HepG2 (cell line): Measurements from ENCODE around the gene SYNGR1. TPM values are rescaled to one million over a fixed set of nuclear protein-coding genes. Genes with fewer than 3 reads are reported as not detected.
A peak's percentile ranks its signal among the peaks of the same experiment; 100 is the strongest.

Experiments used
- ATAC-seq: fragments of 200-7000 bp; cut with Tn5 transposase; 3 replicates; pipeline ENCODE4 v1.9.1; 2020; ENCODE audit warnings: mild to moderate bottlenecking, moderate library complexity
- Bru-seq: library from RNA; stranded (reverse); fragments of 400-500 nt; gene quantifications from one replicate; lab custom pipeline; 2021; lab: Mats Ljungman, UMichigan
- BruChase-seq, 2 experiments: library from RNA; stranded (reverse); fragments of 400-500 nt; gene quantifications; one replicate each; lab custom pipeline; 2021; lab: Mats Ljungman, UMichigan
- BruUV-seq: library from RNA; stranded (reverse); fragments of 400-500 nt; replicated peaks from 2 replicates; lab custom pipeline; 2021; lab: Mats Ljungman, UMichigan
- CTCF ChIA-PET: fragments of 300-600 bp; formaldehyde crosslinking; extraction: SDS; loops from one replicate; lab custom pipeline; 2021; ENCODE audit warnings: low total read pairs, inconsistent platforms, low intra/inter-chr PET ratio; lab: Yijun Ruan, JAX
- POLR2A ChIA-PET: fragments of 350-600 bp; sonication (Branson Sonifier 250); formaldehyde crosslinking; loops from one replicate; lab custom pipeline; 2020; ENCODE audit warnings: antibody characterized with exemption, inconsistent platforms; lab: Yijun Ruan, JAX
- DNase-seq: peaks from one replicate; pipeline ENCODE4 v3.0.0-alpha.2; 2015; ENCODE audit warnings: low spot score
- FAIRE-seq: peaks from 3 replicates; lab custom pipeline; 2011; peaks lifted over from hg19 to GRCh38; lab: Jason Lieb, UNC
- H2AFZ ChIP-seq: one replicate; pipeline ENCODE4 v1.6.1; 2011; ENCODE audit warnings: low read length, inconsistent platforms
- H3K27ac ChIP-seq: fragments of 300-600 bp; 3 replicates; pipeline ENCODE4 v1.8.0; 2011; ENCODE audit warnings: mixed run types, mild to moderate bottlenecking, mixed read lengths, low read length, inconsistent platforms; ENCODE audit not compliant: insufficient read depth; ENCODE audit errors: extremely low read length
- H3K27me3 ChIP-seq, 2 experiments: fragments of 200-600 bp in 1 of 2; 2 replicates in 1 of 2; 3 replicates in 1 of 2; pipeline versions ENCODE4 v1.6.0 to v1.8.0; 2011; ENCODE audit warnings: low read length in 2 of 2, mild to moderate bottlenecking in 2 of 2, moderate library complexity in 2 of 2, inconsistent platforms in 1 of 2; ENCODE audit not compliant: insufficient read depth in 2 of 2, control insufficient read depth in 1 of 2
- H3K36me3 ChIP-seq, 2 experiments: fragments of 200-600 bp in 1 of 2; replicated peaks in 1 of 2; 2 replicates in 1 of 2; 3 replicates in 1 of 2; pipeline versions ENCODE4 v1.5.1 to v1.8.0; 2011; ENCODE audit warnings: low read length in 2 of 2, inconsistent platforms in 1 of 2; ENCODE audit not compliant: insufficient read depth in 2 of 2, control insufficient read depth in 1 of 2
- H3K4me1 ChIP-seq: 2 replicates; pipeline ENCODE4 v1.5.1; 2012; ENCODE audit warnings: low read length, inconsistent platforms; ENCODE audit not compliant: insufficient read depth
- H3K4me2 ChIP-seq: 2 replicates; pipeline ENCODE4 v1.6.0; 2011; ENCODE audit warnings: low read depth, low read length, inconsistent platforms
- H3K4me3 ChIP-seq, 3 experiments: fragments of 200-600 bp in 1 of 3; sonication (generic), shearing (Covaris generic) in 1 of 3; replicated peaks in 1 of 3; 2 replicates each; pipeline ENCODE4 v1.5.1; 2011 to 2016; ENCODE audit warnings: low read length in 3 of 3, inconsistent platforms in 2 of 3, low read depth in 2 of 3, mild to moderate bottlenecking in 2 of 3, control low read depth in 1 of 3, mixed read lengths in 1 of 3; ENCODE audit not compliant: insufficient read depth in 1 of 3
- H3K79me2 ChIP-seq: one replicate; pipeline ENCODE4 v1.6.1; 2011; ENCODE audit warnings: low read length, inconsistent platforms; ENCODE audit not compliant: insufficient read depth
- H3K9ac ChIP-seq: 2 replicates; pipeline ENCODE4 v1.6.0; 2011; ENCODE audit warnings: mild to moderate bottlenecking, low read depth, low read length, inconsistent platforms; ENCODE audit not compliant: insufficient read depth
- H3K9me3 ChIP-seq: 2 replicates; pipeline ENCODE4 v1.5.1; 2012; ENCODE audit warnings: mild to moderate bottlenecking, low read length
- H4K20me1 ChIP-seq: 2 replicates; pipeline ENCODE4 v1.6.0; 2011; ENCODE audit warnings: inconsistent platforms, mild to moderate bottlenecking, low read length, moderate library complexity; ENCODE audit not compliant: insufficient read depth
- ASH2L ChIP-seq: fragments of 300-600, 200-600 bp; sonication (generic); IDR thresholded peaks from 2 replicates; pipeline ENCODE4 v1.7.0; 2017; ENCODE audit warnings: low read depth, mild to moderate bottlenecking, moderate library complexity, mixed read lengths, low read length; ENCODE audit not compliant: insufficient read length
- CCAR2 ChIP-seq: fragments of 200-400 bp; formaldehyde crosslinking; optimal IDR thresholded peaks from 2 replicates; pipeline ENCODE3; 2018; ENCODE audit warnings: low read depth, mild to moderate bottlenecking, low read length, moderate library complexity
- CSRNP1 ChIP-seq: sonication (generic); formaldehyde crosslinking; IDR thresholded peaks from 2 replicates; pipeline ENCODE4 v1.8.1; 2023; ENCODE audit warnings: mild to moderate bottlenecking, missing genetic modification reagents
- DDIT3 ChIP-seq: sonication (generic); formaldehyde crosslinking; IDR thresholded peaks from 2 replicates; pipeline ENCODE4 v1.4.0; 2020; ENCODE audit warnings: mild to moderate bottlenecking, missing genetic modification reagents
- EZH2 ChIP-seq: conservative IDR thresholded peaks from 2 replicates; pipeline ENCODE4 v1.6.1; 2012; ENCODE audit warnings: mild to moderate bottlenecking, low read depth, low read length, moderate library complexity
- FOXA1 ChIP-seq, 2 experiments: fragments of 450-650 bp in 1 of 2; sonication (generic) in 1 of 2; formaldehyde crosslinking in 1 of 2; IDR thresholded peaks; 2 replicates each; pipeline versions ENCODE4 v1.4.0 to v1.6.1; 2016 to 2020; ENCODE audit warnings: missing genetic modification reagents in 1 of 2
- HNF1B ChIP-seq: sonication (generic); formaldehyde crosslinking; IDR thresholded peaks from 2 replicates; pipeline ENCODE4 v1.5.1; 2020; ENCODE audit warnings: mild to moderate bottlenecking, moderate library complexity, missing genetic modification reagents
- NCOA1 ChIP-seq: sonication (generic); formaldehyde crosslinking; IDR thresholded peaks from 2 replicates; pipeline ENCODE4 v1.9.0; 2021; ENCODE audit warnings: missing genetic modification reagents
- NCOA5 ChIP-seq: sonication (generic); formaldehyde crosslinking; IDR thresholded peaks from 2 replicates; pipeline ENCODE4 v1.4.0; 2020; ENCODE audit warnings: missing genetic modification reagents
- SMARCE1 ChIP-seq: fragments of 450-650 bp; IDR thresholded peaks from 2 replicates; pipeline ENCODE4 v1.6.1; 2017; ENCODE audit warnings: borderline replicate concordance
- ZEB1 ChIP-seq: IDR thresholded peaks from 2 replicates; pipeline ENCODE4 v1.6.1; 2012; ENCODE audit warnings: mild to moderate bottlenecking, low read depth, inconsistent platforms; ENCODE audit not compliant: insufficient replicate concordance
- ZMYM2 ChIP-seq: sonication (generic); formaldehyde crosslinking; IDR thresholded peaks from 2 replicates; pipeline ENCODE4 v1.8.0; 2022; ENCODE audit warnings: mild to moderate bottlenecking, missing genetic modification reagents
- ZMYM3 ChIP-seq: sonication (generic); formaldehyde crosslinking; IDR thresholded peaks from 2 replicates; pipeline ENCODE4 v1.5.1; 2020; ENCODE audit warnings: mild to moderate bottlenecking, missing genetic modification reagents
- WGBS: methylation state at CpG from one replicate; pipeline ENCODE4 v1.1.6; 2017; ENCODE audit warnings: low lambda C conversion rate; 5-methylcytosine and 5-hydroxymethylcytosine counted together
- in situ Hi-C: cut with HindIII; loops from 2 replicates; pipeline ENCODE4 v1.10.0; 2017; ENCODE audit warnings: low pct_unique_long_range_greater_than_20kb; ENCODE audit not compliant: extremely low pct_ligation_motif_present
- intact Hi-C: fragments of 100-400 bp; cut with micrococcal nuclease; formaldehyde crosslinking; loops from one replicate; pipeline ENCODE4 v1.10.0; 2022; ENCODE audit not compliant: unreplicated experiment
- long read RNA-seq, 2 experiments: library from RNA in 1 of 2; library from polyadenylated mRNA in 1 of 2; stranded (forward) in 1 of 2; unstranded in 1 of 2; transcript quantifications; one replicate each; pipeline ENCODE4 v2.0.0, GENCODE V29; 2019 to 2022
- polyA minus RNA-seq, 3 experiments: library from RNA; depleted of rRNA, polyadenylated mRNA; stranded (reverse); fragments of >200 nt; gene quantifications; 2 replicates each; pipeline ENCODE4 v1.2.3, GENCODE V29; 2011; ENCODE audit warnings: low replicate concordance in 1 of 3
- polyA plus RNA-seq, 8 experiments: library from polyadenylated mRNA; depleted of rRNA in 3 of 8; stranded (reverse) in 7 of 8; unstranded in 1 of 8; fragments of >200 nt; fragmentation: Illumina TruSeq in 4 of 8; extraction: Trizol in 4 of 8; gene quantifications; 2 replicates each; pipeline versions ENCODE4 v1.2.1 to v1.2.3, GENCODE V29; 2011 to 2016; ENCODE audit warnings: low read depth in 4 of 8, missing spikeins in 1 of 8, mixed read lengths in 1 of 8; ENCODE audit not compliant: insufficient read depth in 1 of 8
- total RNA-seq, 5 experiments: library from RNA; depleted of rRNA; stranded (reverse); fragments of >200 nt; fragmentation: Illumina TruSeq; extraction: Trizol; gene quantifications; 2 replicates each; pipeline ENCODE4 v1.2.3, GENCODE V29; 2016; ENCODE audit warnings: low read depth in 1 of 5

Gene SYNGR1, protein sequence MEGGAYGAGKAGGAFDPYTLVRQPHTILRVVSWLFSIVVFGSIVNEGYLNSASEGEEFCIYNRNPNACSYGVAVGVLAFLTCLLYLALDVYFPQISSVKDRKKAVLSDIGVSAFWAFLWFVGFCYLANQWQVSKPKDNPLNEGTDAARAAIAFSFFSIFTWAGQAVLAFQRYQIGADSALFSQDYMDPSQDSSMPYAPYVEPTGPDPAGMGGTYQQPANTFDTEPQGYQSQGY
- total RNA-seq (2016; rRNA removed; fragmentation: Illumina TruSeq; extraction: Trizol), result 0.27 TPM in 1 of 2 replicates, not detected in the other
- total RNA-seq (2016; cell fraction: cytosol; rRNA removed; fragmentation: Illumina TruSeq; extraction: Trizol; ENCODE audit: low read depth), result 0.71 TPM in 2 replicates
- total RNA-seq (2016; cell fraction: insoluble cytoplasmic fraction; rRNA removed; fragmentation: Illumina TruSeq; extraction: Trizol), result 0.21 and 0.39 TPM in 2 replicates
- total RNA-seq (2016; cell fraction: membrane; rRNA removed; fragmentation: Illumina TruSeq; extraction: Trizol), result 0.19 and 0.48 TPM in 2 replicates
- 0.25 TPM in 1 of 2 replicates, not detected in the other for total RNA-seq (2016; cell fraction: nucleus; rRNA removed; fragmentation: Illumina TruSeq; extraction: Trizol)
- polyA plus RNA-seq (2011; rRNA removed), result 2.7 and 3.3 TPM in 2 replicates
- polyA plus RNA-seq (2011; cell fraction: cytosol; rRNA removed), result 2.1 and 3.4 TPM in 2 replicates
- 4.6 and 7.5 TPM in 2 replicates for polyA plus RNA-seq (2011; cell fraction: nucleus; rRNA removed)
- 2.1 and 2.8 TPM in 2 replicates for polyA plus RNA-seq (2012)
- 1.6 and 1.8 TPM in 2 replicates for polyA plus RNA-seq (2016; cell fraction: cytosol; fragmentation: Illumina TruSeq; extraction: Trizol; ENCODE audit: low read depth)
- 0.53 and 1.0 TPM in 2 replicates for polyA plus RNA-seq (2016; cell fraction: insoluble cytoplasmic fraction; fragmentation: Illumina TruSeq; extraction: Trizol; ENCODE audit: low read depth)
- 0.81 and 1.6 TPM in 2 replicates for polyA plus RNA-seq (2016; cell fraction: membrane; fragmentation: Illumina TruSeq; extraction: Trizol; ENCODE audit: low read depth)
- polyA plus RNA-seq (2016; cell fraction: nucleus; fragmentation: Illumina TruSeq; extraction: Trizol; ENCODE audit: insufficient read depth, low read depth), result 1.7 and 2.3 TPM in 2 replicates
- 0.82 and 3.0 TPM in 2 replicates for polyA minus RNA-seq (2011; rRNA and poly(A)+ RNA removed; ENCODE audit: low replicate concordance)
- polyA minus RNA-seq (2011; cell fraction: cytosol; rRNA and poly(A)+ RNA removed), result 1.2 TPM in 1 of 2 replicates, not detected in the other
- polyA minus RNA-seq (2011; cell fraction: nucleus; rRNA and poly(A)+ RNA removed), result 0.77 and 1.6 TPM in 2 replicates
- percentile 22 among the genes with signal in this experiment for Bru-seq, nascent RNA
- BruChase-seq, experiment 1, labeled RNA remaining after a 6-hour chase, result percentile 20 among the genes with signal in this experiment
- BruChase-seq, experiment 2, labeled RNA remaining after a 2-hour chase, result percentile 24 among the genes with signal in this experiment
- long read RNA-seq, experiment 1, partial matches to known transcripts, result 0 of 3 reads
- long read RNA-seq, experiment 1, other reads (novel, unspliced or antisense), result 0 of 3 reads
- long read RNA-seq, experiment 2, partial matches to known transcripts, result 0 of 3 reads
- long read RNA-seq, experiment 2, other reads (novel, unspliced or antisense), result 0 of 3 reads

GRCh38 chr22:39349967-39350726 lies at the start of gene SYNGR1:
TSS of gene SYNGR1 (plus strand) at chr22:39349991. CDS start at chr22:39350011, 20 bp downstream.
- POLR2A ChIA-PET, result interaction anchor here (1.4 kb wide), 1 partner anchor 30 kb away, joined by 7 read pairs; the partner anchor contains the start of gene RPL3
- FAIRE-seq (no peak), DNase-seq (no peak)
- TF ChIP-seq SMARCE1 (no peak), HNF1B (CRISPR knock-in tag) (no peak), NCOA5 (no peak), ASH2L (peak; percentile 25), CSRNP1 (CRISPR knock-in tag) (no peak), CCAR2 (no peak), EZH2 (0 out of 2 replicates have a peak, but pooled peaks have one; percentile 65), FOXA1 (IDR thresholded peaks at IDR 0.05) (no peak), FOXA1 (CRISPR knock-in tag; IDR thresholded peaks at IDR 0.05) (no peak), ZMYM2 (CRISPR knock-in tag) (no peak), ZEB1 (no peak), ZMYM3 (CRISPR knock-in tag) (no peak), NCOA1 (no peak), DDIT3 (CRISPR knock-in tag) (no peak)

More at GRCh38 chr22:39349967-39350726, at the start of gene SYNGR1:
- Histone ChIP-seq H3K4me2 (peak within 1 kb of the TSS; percentile 85), H4K20me1 (no peaks in the 10 kb centered on the region), H3K9ac (0 out of 2 replicates have a peak within 1 kb of the TSS, but pooled peaks have one; percentile 2), H3K4me3 (peak within 1 kb of the TSS; percentile 45 to 79 (median 63)), H3K27me3 (peaks cover 12 to 27% of the 10 kb centered on the region in 2 experiments), H3K4me1 (peaks cover 22% of the 10 kb centered on the region), H3K9me3 (no peaks in the 10 kb centered on the region), H3K36me3 (no peaks in the 10 kb centered on the region), H2AFZ (no peak within 1 kb of the TSS), H3K27ac (no peak within 1 kb of the TSS), H3K79me2 (no peaks in the 10 kb centered on the region)
- in situ Hi-C loops (no loop called here), intact Hi-C loops (no loop called here)
- no TSS peak for BruUV-seq
- ATAC-seq, result peak; percentile 32; the same call in 2 of the 3 replicates
- WGBS, result 3% methylated on average over 7 of the region's 87 CpGs
- CTCF ChIA-PET, result no interaction called here
